GOT3 (cell line): ENCODE measurements around the gene CADM2.
"Not testable (repeated sequence)": the region's sequence is repeated elsewhere in the genome, so short reads cannot be mapped to it uniquely, and the experiment has no call there.

ENCODE experiments used
- DNase-seq: peaks from one replicate; lab custom pipeline; 2025; ENCODE audit warnings: mixed read lengths; lab: John Stamatoyannopoulos, UW

CADM2 gene

DNA sequence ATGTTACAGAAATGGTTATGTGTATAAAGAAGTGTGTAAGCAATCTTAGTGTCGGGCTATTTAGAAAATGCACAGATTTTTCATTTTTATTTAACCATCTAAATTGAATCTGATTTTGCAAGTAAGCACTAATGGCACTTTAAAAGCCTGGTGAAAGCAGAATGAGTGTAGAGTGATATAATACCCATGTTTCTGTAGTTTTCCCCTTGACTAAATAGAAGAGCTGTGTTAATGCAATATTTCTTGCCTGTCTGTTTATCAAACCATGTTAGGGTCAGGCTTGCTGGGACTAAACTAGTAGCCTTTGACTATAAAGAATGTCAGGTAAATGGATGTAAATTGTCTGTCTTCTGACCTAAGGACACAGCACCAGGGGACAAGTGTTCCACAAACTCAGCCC lies 714.0 kb downstream of the CADM2 start:
- no peak for DNase-seq

DNA sequence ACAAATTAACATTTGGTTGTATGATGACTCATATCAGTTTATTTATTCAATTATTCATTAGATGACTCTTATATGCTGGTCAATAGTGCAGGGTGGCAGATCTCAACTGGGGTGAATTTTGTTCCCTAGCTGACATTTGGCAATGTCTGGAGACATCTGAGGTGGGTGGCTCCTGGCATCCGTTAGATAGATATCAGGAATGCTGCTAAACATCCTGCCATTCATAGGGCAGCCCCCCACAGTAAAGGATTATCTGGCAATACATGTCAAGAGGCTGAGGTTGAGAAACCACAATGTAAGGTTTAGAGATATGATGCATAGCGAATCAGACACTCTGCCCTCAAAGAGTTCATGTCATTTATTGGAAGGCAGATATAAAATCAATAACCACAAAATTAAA lies 719.9 kb downstream of the CADM2 start:
- DNase-seq = no peak

DNA sequence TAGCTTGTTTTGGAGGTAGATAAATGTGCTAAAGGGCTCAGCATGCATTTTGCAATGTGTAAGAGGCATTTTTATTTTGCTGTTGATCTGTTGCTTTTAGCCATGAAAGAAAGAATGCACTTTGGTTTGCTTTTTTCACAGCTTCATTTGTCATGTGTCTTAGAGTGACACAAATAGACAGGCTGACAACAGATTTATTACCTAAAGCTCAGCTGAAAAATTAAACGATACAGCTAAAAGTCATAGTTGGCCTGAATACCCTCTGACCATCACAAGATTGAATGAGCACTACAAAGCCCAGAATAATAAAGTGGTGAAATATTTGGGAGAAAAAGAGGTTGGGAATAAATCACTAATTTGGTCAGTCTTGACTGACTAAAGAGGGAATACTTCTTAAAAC lies 723.1 kb downstream of the CADM2 start:
- DNase-seq = no peak

DNA sequence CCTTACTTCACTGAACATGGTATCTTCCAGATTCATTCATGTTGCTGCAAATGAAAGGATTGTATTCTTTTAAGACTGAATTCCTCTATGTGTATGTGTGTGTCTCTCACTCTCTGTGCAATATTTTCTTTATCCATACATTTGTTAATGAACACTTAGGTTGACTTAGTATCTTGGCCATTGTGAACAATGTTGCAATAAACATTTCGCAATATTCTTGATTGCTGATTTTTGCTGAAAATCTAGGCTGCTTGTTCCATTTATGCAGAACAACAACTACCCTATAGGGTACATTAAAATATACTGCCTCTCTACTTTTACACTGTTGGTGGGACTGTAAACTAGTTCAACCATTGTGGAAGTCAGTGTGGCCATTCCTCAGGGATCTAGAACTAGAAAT lies 732.4 kb downstream of the CADM2 start:
- no peak for DNase-seq

DNA sequence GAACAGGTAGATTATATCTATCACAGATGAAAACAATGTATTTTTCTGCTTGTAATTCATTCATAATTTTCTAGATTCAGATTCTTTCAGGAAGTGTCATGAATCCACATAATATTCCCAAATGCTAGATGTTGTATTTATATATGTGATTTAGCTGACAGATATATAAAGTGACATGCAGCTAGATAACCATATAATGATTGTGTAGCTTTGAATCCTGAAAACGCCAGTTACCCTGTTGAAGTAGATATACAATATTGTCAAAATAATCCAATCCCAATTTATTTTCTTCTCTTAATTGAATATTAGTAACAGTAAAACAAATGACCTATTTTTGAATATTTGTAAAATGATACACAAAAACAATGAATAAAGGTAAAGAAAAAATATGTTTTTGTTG lies 738.4 kb downstream of the CADM2 start:
- no peak for DNase-seq

DNA sequence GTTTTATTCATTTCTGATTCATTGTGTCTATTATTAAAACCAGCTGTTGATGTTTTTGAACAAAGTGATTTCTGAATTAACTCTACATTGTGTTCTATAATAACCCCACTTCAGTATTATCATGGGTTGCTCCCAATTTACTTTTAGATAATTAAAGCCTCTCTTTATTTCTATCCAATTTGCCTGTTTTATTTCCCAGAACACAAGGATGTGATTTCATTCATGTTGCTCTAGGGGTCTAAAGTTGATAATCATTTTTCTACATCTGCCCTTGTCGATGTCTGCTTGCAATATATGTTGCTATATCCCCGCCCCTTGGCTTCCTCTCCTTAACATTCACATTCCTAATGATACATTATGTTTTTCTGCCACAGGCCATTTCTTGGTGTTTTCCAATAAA lies 747.3 kb downstream of the CADM2 start:
- no peak for DNase-seq

DNA sequence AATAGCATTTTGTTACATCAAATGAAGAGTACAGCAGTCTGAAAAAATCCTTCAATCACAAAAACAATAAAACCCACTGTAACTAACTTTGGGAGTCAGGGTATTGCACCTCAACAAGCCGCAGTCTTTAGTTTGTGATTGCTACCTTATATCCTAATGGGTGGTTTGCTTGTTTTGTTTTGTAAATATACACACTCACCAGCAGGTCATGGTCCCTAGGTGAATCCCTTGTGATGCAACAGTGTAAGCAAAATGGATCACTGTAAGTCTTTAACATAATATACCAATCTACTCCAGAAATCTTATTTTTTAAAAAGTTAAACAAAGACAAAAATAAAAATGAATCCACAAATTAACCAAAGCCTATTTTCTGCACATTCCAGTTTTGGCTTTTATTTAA lies 749.5 kb downstream of the CADM2 start:
- DNase-seq = not testable (repeated sequence)

DNA sequence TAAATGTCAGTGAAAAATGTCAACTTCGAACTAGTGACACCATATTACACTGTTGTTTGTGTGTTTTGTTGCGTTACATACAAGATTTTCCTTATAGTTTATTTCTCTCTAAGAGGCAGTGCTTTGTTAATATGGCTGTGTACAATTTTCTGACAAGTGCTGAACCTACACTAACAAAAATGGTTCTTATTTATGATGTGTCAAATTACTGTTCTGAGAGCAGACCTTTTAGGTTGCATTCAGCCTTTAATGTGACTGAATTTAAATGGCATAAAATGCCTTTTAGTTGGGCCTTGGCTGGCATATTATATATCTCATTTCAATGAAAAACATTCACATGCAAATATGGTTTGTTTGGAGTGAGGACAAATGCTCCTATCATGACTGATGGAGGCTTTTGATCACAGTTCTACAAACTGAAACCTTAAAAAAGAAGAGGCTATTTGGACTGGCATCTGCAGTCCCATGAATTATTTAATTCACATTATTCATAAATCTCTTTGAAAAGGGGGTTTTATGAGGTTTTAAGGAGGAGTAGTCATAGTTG lies 750.6 kb downstream of the CADM2 start:
- no peak for DNase-seq

DNA sequence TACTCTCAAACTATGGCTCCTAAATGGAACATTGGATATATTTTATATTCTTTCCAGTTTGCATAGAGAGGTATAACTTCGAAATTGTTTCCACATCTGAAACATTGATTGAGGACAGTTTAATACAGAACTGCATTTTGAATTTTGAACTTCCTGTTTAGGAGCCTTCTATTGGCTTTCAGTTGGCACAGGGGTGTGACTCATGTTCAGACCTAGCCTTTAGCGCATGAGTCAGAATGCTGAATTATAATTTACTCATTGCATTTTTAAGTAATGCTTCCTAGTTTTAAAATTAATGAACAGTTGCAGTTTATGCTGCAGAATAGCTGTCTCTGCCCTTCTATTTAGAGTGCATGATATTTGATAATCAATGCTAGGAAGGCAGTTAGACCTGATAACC lies 751.7 kb downstream of the CADM2 start:
- DNase-seq = no peak

DNA sequence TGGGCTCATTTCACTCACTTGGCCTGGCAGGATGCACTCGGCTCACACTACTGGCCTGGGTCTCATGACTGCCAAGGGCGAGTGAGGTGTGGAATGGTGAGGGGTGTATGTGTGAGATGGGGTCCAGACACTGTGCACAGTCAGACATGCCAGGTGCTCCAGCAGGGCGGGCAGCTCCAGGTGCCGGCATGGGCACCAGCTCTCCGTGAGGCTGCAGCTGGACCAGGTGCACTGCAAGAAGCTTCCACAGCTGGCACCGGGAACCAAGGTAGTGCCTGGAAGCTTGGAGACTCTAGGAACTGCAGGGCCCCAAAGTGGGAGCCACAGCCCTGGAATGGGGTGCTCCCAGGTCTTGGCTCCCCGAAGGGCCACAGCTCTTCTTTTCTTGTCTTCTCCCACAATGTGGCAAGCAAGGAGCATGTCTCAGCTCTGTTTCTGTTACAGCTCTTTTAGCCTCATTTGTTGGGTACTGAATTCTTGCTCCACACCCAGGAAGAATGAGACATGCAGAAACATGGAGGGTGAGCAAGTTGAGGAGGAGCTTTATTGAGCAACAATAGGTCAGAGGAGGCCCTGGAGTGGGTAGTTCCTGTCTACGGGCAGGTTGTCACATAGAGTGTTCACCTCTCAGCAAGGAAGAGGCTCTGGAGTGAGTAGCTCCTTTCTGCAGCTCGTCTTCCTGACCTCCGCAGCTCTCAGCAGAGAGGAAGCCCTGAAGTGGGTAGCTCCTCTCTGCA lies 762.8 kb downstream of the CADM2 start:
- no peak for DNase-seq

DNA sequence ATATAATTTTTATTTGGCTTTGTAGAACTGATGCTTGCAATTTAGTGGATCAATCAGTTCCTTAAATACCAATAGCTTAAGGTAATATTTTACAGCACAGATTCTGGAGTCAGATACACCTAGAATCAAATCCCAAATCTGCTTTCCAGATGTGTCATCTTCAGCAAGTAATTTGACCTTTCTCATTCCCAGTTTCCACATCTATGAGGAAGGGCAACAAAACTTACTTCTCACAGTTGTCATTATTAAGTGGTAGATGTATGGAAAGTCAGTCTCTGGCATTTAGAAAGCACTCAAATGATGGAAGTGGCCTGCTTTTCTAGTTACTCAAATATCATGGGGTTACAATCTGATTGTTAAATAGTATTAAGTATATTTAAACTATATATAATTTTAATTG lies 767.0 kb downstream of the CADM2 start:
- DNase-seq = no peak

DNA sequence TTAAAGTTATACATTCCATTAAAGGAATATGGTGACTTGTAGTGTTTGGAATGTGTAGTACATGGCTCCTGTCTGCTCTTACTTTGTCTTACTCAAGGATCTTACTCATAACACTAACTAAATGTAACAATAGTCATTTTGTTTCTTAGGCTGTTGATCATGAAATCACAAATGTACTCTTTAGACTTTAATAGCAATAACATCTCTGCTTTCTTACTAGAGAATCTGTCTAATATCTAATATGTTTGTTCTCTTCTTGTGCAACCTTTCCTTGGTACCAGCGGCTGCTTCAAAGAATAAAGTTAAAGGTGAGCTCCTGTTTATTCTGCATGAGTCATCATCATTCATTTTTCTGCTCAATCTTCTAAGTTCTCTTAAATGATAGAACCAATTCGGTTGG lies 767.5 kb downstream of the CADM2 start:
- no peak for DNase-seq

DNA sequence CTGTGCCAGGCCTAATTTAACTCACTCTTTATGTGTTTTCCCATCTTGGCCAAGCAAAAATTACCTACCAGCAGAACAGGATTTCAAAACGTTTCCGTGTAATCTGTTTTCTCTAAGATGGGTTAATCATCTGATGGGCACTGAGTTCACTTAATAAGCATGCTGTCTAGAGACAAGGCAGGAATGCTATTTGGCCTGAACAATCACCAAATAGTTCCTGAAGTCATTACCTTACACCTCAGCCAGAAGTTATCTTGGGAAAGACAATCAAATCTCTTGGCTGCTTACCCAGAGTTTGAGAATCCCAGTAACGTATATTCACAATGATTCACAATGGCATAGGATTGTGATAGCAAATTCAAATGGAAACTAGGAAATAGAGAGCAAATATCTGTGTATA lies 779.1 kb downstream of the CADM2 start:
- DNase-seq = no peak

DNA sequence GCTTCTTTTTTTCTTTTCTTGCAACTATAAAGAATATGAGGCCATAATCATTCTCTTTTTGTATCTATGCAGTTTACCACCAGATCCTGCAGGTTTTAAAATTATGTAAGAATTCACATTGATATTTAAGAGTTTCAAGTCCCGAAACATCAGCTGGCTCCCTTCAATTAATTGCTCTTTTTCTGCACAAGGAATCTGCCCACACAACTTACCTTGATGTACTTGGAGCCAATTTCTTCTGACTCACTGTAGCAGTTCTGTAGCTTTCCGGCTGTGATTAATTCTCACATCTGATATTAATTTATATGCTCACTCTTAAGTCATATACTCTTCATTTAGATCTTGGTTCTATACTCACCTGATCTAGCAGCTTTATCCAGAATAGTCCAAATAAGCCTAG lies 781.8 kb downstream of the CADM2 start:
- DNase-seq = no peak

DNA sequence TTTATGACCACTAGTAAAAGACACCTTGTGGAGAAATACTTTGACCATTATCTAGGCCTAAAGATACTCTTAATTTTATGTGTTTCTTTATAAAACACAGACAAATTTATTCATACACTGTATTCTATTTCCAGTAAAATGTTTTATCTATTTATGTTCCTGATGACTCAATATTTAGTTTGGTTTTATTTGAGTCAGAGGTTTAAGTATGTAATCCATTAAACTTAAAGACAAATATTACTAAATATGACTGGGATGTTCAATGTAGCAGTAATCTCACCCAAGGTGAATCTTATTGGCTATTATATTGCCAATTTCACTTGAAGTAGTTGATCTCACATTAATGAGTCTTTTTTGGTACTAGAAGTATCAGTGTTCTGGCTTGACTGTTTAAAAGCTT lies 799.7 kb downstream of the CADM2 start:
- no peak for DNase-seq

DNA sequence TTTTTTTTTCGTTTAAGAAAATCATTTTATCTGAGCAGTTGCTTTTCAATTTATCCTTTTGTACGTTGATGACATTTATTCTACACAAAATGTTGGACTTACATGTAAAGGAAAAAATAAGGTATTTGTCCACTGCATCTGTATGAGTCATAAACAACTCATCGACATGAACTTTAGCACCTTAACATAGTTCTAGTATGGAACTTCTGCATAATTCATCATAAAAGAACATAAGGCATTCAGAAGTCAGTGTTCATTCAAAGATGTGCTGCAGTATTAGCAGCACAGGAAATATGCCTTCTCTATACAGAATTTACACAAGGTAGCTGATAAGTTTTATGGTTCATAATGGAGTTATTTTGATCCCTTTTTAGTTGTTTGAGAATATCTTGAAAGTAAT lies 801.6 kb downstream of the CADM2 start:
- no peak for DNase-seq

DNA sequence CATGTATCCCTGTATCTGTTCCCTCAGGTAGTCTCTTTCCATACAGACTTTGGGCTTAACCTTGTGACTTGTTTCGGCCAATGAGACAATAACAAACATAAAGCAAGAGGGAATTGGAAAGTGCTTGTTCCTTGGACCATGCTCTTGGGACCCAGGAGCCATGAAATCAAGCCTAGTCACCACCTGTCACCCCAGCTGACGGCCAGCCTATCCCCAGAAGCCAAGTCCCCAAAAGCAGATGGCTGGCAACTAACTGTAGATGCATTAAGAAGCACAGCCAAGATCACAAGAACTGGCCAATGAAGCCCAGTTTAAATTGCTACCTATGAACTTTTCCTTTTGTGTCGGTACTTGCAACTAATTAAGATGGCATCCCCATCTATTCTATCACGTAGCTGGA lies 822.0 kb downstream of the CADM2 start:
- DNase-seq = no peak

DNA sequence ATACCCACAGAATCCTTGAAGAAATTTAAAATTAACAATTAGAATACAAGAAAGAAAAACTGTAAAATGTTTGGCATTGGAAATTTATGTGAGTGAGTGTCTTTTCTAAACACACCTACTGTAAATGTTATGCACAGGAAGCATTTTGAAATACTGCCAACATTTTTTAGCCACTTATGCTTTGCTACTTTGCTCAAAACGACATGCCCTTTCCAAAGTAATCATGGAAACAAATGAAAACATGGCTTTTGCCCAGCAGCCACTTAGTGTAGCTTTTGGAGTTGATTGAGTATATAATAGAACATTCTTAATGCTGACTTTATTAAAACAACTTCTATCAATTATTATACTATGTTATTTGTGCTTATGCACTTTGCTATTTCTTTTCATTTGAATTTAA lies 823.0 kb downstream of the CADM2 start:
- DNase-seq = no peak

DNA sequence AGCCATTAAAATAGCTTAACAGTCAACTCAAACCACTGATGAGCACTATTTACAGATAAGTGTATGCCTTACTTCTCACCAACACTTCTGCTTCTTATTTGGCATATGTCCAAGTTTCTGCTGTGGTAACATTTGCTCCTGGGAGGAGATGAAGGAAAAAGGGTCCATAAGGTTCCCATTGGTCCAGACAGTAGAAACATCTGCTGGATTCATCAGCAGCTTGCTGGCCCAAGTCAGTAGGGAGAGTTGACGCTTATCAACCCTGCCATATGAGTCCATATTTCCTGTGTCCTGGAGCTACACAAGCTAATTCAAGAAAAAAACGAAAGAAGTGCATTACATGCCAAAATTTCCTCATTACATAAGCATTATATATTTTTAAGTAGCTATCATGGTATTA lies 824.5 kb downstream of the CADM2 start:
- no peak for DNase-seq

DNA sequence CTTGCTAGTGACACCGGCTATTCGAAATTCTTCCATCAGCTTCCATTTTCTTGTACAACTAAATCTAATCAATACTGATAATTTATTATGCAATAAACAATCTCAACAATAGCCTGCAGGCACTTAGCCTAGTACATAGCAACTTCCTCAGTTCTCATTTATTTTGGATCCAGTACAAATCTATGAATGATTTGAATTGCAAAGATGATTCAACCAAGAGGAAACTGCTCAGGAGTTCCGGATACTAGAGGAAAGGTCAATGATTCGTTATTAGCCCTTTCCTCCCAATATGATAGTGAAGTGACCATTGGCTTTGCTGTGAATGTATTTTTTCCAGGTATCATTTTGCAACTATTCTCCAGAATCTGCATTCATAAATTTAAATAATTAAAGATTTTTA lies 827.0 kb downstream of the CADM2 start:
- no peak for DNase-seq

DNA sequence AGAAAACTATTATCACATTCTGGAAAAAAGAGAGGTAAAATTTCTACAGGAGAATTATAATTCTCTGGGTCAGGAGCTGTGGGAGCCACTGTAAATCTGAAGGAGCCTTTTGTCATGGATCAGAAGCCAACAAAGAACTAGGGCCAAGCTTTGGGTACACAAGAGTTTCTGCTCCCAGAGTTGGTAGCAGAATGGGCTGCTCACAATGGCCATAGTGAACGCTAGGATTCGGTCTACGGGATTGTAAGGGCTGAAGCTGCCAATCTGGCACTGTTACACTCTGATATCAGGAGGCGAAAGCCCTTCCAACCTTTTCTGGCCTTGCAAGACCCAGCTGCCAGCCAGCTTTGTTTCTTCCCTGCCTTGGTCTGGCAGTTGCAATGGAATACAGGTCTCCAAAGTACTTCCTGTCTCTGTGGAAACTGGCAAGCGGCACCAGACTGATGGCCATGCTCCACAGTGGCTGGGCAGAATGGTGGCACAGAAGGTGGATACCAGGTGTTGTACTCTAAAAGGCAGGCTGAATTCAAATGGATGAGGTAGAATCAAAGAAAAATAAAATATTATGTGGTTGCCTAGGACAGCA lies 831.7 kb downstream of the CADM2 start:
- no peak for DNase-seq

DNA sequence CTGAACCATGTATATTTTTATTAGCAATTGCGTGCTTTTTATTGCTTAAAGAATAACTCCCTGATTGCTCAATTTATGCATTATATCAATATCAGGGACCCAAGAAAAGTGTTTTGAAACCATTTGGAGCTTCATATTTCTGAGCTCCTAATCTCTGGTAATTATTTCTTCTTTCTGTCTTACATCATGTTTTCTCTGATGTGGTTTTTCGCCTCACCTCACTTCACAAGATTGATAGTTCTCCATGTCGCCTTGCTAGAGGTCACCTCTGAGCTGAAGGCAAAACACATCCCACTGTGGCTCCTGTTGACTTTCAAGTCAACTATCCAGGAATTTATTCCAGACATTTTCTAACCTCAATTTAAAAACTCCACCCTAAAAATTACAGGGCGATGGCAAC lies 837.4 kb downstream of the CADM2 start:
- no peak for DNase-seq

DNA sequence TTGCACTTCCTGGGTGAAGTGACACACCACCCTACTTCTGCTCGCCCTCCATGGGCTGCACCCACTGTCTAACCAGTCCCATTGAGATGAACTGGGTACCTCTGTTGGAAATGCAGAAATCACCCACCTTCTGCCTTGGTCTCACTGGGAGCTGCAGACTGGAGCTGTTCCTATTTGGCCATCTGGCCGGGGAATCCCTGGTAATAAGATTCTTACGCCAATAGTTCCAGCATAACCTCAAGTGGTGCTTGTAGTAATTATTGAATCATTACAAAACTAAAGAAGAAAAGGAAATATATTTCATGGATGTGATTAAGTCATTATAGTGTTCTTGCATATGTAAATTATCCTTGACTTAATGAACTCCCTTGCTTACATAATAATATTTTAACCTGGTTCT lies 841.9 kb downstream of the CADM2 start:
- no peak for DNase-seq

DNA sequence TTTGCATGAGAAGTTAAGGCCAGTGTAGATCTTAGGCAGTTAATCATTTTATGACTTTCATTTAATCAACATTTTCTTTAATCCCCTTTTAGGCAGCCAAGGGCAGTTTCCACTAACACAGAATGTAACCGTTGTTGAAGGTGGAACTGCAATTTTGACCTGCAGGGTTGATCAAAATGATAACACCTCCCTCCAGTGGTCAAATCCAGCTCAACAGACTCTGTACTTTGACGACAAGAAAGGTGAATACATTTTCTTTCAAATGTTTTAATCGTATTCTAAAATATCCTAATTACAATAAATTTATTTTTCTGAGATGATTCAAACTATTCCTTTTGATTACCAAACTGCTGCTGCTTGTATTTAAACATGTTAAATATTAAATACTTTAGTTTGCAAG lies 843.2 kb downstream of the CADM2 start:
- no peak for DNase-seq
